Stomach (tissue), 4 donors: Measurements from ENCODE around the gene TNFRSF21.

Experiments
- CTCF ChIP-seq, 7 experiments: fragments of 450-650 bp in 4 of 7; fragments of 200-600 bp in 3 of 7; sonication (generic) in 3 of 7; IDR thresholded peaks; one replicate each; pipeline ENCODE4 v1.5.1; 2016 to 2019; ENCODE audit warnings: antibody characterized with exemption in 7 of 7, control low read depth in 2 of 7, mild to moderate bottlenecking in 1 of 7
- EP300 ChIP-seq: sonication (generic); formaldehyde crosslinking; IDR thresholded peaks from one replicate; pipeline ENCODE4 v1.6.1; 2017; ENCODE audit warnings: antibody characterized with exemption
- POLR2A ChIP-seq, 4 donors: fragments of 450-650 bp; IDR thresholded peaks; one replicate each; pipeline ENCODE4 v1.6.1; 2016; ENCODE audit warnings: antibody characterized with exemption in 4 of 4, control low read depth in 2 of 4, mild to moderate bottlenecking in 1 of 4, moderate library complexity in 1 of 4
- POLR2AphosphoS5 ChIP-seq, 3 donors: sonication (generic); formaldehyde crosslinking; IDR thresholded peaks; one replicate each; pipeline ENCODE4 v1.6.1; 2016; ENCODE audit warnings: antibody characterized with exemption in 3 of 3

GRCh38 chr6:47251396-47251795 lies 58.3 kb downstream of the TNFRSF21 start:
- TF ChIP-seq CTCF (IDR thresholded peaks at IDR 0.05) = no peak
- no peak for TF ChIP-seq POLR2A (IDR thresholded peaks at IDR 0.05)
- no peak for TF ChIP-seq EP300
- no peak for TF ChIP-seq POLR2AphosphoS5 (IDR thresholded peaks at IDR 0.05)
